ENCODE measurements around the gene PPP1R18.

DNA sequence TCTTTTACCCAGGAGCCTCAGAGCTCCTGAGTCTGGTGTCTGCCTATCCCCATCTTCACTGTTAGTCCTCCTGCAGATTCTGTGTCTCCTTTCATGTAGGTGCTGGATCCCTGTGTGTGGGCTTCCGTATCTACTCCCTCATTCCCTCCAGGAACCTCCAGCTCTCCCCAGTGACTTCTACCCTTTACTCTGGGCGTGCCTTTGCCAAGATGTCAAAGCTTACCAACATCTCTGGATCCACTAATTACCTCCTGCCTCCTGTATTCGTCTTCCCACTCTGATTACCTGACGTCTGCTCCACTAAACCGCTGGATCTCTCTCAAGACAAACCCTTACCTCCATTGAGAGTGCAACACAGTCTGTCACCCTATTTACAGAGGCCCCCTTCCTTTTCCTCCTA is 41.7 kb downstream of the PPP1R18 start:
- TF ChIP-seq, protein P1, sequence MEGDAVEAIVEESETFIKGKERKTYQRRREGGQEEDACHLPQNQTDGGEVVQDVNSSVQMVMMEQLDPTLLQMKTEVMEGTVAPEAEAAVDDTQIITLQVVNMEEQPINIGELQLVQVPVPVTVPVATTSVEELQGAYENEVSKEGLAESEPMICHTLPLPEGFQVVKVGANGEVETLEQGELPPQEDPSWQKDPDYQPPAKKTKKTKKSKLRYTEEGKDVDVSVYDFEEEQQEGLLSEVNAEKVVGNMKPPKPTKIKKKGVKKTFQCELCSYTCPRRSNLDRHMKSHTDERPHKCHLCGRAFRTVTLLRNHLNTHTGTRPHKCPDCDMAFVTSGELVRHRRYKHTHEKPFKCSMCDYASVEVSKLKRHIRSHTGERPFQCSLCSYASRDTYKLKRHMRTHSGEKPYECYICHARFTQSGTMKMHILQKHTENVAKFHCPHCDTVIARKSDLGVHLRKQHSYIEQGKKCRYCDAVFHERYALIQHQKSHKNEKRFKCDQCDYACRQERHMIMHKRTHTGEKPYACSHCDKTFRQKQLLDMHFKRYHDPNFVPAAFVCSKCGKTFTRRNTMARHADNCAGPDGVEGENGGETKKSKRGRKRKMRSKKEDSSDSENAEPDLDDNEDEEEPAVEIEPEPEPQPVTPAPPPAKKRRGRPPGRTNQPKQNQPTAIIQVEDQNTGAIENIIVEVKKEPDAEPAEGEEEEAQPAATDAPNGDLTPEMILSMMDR (IDR thresholded peaks at IDR 0.05; ENCODE audit: low read depth, low read length) = no peak
- no peak for TF ChIP-seq EZH2phosphoT487 (IDR thresholded peaks at IDR 0.05; ENCODE audit: low read depth)
